Dedifferentiated amniotic fluid mesenchymal stem cell (primary cell): ENCODE data around the gene TXNDC5.

Experiments
- DNase-seq: peaks from one replicate; pipeline ENCODE4 v3.0.0-alpha.2; 2016; ENCODE audit errors: extremely low spot score

The TXNDC5 gene

DNA sequence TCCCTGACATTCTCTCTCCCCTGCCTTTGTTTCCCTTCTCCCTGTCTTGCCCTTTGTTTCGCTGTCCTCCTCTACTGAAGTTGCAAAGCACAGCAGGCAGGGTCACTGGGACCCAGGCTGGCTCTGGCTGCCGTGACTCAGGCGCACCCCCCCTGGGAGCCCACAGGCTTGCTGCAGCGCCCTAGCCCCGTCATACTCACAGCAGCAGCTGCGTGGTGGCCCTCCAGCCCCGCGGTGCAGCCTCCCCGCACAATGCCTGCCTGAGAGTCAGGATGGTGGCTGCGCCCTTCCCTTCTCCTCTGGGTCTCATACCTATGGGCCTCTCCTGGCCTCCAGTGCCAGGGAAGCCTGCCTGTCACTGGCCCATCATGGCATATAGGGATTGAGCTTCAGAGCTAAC, 41.7 kb downstream of the TXNDC5 start:
- DNase-seq = no peak

DNA sequence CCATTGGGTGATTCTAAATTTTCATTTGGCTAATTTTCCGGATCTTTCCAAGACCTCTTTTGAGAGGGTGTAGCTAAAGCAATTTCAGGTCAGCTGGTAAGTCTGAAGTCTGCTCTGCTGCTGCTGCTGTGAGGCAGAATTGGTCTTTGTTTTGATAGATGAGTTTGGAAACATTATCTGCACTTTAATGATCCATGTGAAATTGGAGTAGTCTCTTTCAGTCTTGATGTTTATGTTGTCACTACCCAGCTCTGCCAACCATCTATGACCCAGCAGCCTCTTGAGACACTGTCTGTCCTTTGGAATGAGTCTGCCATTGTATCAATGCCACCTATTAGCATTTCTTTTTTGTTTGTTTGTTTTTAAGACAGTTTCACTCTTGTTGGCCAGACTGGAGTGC, 44.1 kb downstream of the TXNDC5 start:
- DNase-seq = no peak

- DNase-seq = no peak
Observed at GRCh38 chr6:7865781-7866180, 44.8 kb downstream of the TXNDC5 start.

- DNase-seq = no peak
Observed at GRCh38 chr6:7859591-7859990, 51.0 kb downstream of the TXNDC5 start.

DNA sequence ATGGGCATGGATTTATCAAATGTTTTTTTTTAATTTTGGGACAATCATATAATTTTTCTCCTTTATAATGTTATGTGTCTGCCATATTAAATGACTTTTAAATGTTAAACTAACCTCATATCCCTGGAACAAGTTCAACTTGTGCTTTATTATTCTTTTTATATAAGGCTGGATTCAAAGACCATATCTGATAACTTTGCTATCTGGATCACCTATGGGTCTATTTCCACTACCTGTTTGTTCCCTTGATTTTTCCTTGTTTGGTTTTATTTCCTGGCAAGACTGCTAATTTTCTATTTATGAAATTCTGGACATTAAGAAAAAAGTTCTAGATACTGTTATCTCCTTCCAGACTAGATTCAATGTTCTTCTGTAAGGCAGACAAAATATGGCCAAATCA, 58.8 kb downstream of the TXNDC5 start:
- no peak for DNase-seq

DNA sequence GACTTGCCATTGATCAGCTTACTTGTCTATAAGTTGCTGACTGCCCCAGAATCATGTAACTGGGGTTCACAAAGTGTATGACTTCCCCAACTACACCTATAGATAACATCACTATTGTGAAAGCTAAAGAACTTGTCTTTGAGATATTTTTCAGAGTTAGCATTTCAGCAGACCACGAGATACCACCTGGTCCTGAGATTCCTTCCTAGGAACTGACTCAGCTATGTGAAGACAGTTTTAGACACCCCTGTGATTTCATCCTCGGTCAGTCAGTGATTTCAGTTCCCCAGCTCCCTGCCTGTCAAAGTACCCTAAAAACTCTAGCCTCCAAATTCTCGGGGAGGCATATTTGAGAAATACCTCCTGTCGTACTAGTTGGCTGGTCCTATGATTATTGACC, 62.4 kb downstream of the TXNDC5 start:
- no peak for DNase-seq

DNA sequence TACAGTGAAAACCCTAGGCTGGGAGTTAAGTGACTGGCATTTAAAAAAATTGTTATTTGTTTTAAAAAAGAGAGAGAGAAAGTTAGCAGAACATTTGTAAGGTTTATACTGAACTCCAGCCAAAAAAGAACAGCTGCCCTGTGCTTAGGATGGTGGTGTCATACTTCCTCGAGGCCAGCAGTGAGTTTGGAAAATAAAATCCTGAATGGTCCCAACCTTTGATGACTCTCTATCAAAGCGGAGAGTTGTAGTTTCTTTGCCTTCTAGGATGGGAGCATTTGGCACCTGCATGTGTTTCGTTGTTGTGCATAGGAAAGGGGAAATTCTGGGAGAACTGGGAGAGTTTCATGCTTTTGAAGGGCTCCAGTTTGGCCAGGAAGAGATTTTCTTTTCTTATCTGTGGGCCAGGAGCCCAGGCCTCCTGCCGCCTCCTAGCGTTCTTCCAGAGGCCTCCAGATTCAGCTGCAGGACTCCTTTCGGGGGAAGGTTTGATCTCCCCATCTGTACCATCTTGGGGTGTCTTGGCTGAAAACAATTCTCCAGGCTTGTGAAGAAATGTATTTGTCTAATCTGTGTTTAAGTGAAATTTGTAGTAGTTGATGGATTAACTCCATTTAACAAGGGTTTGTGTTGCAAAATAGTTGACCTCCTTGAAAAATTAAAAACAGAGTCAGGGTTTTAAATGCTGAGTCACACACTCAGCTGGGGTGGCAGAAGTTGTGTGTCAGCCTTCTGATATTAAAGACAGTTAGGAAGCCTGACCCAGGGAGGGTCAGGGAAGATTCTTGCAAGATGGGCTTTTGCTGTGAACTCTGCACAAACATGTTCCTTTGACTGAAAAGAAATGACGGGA, 63.4 kb downstream of the TXNDC5 start:
- peak; percentile 19 for DNase-seq

DNA sequence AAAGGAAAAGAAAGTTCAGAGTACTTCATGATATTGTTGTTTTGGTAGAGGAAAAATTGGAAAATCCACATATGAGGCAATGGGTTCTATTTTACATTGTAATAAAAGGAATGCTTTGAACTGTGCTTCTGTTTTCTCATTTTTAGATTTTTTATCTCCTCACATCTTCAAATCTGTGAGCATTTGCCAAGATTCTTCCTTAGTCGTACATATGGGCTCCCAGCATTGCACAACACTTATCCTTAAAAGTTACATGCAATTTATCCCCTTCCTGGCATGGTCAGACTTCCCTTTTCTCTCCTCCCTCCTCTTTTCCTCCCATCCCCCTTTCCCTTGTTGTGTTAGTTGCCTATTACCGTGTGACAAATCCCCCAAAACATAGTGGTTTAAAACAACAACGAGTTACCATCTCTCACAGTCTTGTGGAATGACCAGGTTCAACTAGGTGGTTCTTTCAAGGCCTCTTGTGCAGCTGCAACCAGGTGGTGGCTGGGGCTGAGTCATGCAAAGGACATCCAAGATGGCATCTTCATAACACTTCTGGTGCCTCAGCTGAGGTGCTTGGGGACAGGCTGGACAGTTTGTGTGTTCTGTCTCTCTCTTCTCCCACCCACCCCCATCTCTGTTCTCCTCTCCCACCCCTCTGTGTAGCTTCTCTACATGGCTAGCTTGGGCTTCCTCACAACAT, 68.7 kb downstream of the TXNDC5 start:
- DNase-seq = no peak

GRCh38 chr6:7836371-7837026, 74.1 kb downstream of the TXNDC5 start:
- no peak for DNase-seq

DNA sequence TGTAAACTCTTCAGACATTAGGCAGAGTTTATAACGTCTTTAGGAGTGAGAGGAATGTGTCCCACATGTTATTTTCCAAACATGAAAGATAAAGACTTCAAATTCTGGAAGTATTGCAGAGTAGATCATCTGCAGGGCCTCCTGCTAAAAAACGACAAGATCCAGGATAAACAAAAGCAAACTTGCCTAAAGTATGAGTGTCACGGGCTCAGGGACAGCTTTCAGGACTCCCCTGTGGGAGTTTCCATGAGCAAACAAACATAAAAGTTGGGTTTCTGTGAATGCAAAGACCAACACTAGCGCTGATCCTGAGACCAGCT, 76.9 kb downstream of the TXNDC5 start:
- DNase-seq = no peak

- DNase-seq = no peak
Observed at GRCh38 chr6:7832904-7833750, 77.5 kb downstream of the TXNDC5 start.
